GM21825 (cell line): ENCODE measurements around the gene SYTL1.

ENCODE experiments used
- ATAC-seq: cut with Tn5 transposase; IDR thresholded peaks from one replicate; pipeline ENCODE4 v1.9.1; 2021; ENCODE audit warnings: mild to moderate bottlenecking, moderate library complexity; ENCODE audit not compliant: unreplicated experiment

The SYTL1 gene

GRCh38 chr1:27346357-27346756 lies 4.5 kb downstream of the SYTL1 start:
- ATAC-seq, result no peak

DNA sequence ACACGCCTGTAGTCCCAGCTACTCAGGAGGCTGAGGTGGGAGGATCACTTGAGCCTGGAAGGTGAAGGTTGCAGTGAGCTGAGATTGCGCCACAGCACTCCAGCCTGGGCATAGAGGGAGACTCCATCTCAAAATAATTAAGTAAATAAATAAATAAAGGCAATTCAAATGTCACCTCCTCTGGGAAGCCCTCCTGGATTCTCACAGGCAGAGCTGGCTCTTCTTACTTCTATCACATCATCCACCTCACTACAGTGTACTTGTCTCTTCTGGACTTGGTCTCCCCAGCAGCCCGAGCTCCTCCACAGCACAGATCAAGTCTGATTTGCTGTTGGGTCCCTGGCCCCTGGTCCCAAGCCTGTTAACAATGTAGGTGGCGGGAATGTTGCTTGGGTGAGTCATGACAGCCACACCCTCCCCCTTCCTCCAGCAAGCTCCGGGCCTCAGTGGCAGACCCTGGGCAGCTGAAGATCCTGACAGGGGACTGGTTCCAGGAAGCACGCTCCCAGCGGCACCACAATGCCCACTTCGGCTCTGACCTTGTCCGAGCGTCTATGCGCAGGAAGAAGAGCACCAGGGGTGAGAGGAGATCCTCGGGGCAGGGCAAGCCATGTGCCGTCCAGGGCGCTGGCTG lies 5.3 kb downstream of the SYTL1 start:
- ATAC-seq, result no peak

DNA sequence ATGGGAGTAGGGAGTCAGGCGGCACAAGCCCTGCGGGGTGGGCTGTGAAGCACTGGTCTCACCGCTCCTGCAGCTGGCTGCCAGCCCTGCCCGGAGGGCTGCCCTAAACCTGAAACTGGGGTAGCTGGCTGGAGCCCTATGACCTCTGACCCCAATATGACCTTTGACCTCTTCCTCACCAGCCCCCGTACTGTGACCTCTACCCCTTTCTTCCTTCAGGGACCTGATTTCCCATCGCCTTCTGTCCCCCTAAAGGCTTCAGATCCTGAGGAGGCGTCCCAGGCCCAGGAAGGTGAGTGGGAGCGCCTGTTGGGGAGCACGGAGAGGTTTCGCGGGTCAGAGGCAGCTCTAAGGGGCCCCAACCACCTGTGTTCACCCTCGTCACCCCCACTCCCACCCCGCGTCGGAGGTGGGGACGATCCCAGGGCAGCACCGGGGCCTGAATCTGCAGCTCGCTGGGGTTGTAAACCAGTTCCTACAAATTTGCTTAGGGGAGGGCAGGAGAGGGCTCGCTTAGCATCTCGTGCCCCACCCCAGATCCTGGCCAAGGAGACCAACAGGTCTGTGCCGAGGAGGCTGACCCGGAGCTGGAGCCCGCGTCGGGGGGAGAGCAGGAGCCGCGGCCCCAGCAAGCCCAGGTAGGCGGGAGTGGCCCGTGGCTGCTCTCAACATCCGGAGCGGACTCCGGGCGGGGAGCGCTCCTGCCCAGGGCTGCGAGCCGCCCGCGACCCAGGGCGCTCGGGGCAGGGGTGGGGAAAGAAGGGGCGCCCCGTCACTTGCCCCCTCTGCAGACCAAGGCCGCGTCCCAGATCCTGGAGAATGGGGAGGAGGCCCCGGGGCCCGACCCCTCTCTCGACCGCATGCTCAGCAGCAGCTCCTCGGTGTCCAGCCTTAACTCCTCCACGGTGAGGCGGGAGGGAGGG lies 7.3 kb downstream of the SYTL1 start:
- ATAC-seq, result no peak

- ATAC-seq, result no peak
Measured at GRCh38 chr1:27349784-27350662, 8.2 kb downstream of the SYTL1 start.

DNA sequence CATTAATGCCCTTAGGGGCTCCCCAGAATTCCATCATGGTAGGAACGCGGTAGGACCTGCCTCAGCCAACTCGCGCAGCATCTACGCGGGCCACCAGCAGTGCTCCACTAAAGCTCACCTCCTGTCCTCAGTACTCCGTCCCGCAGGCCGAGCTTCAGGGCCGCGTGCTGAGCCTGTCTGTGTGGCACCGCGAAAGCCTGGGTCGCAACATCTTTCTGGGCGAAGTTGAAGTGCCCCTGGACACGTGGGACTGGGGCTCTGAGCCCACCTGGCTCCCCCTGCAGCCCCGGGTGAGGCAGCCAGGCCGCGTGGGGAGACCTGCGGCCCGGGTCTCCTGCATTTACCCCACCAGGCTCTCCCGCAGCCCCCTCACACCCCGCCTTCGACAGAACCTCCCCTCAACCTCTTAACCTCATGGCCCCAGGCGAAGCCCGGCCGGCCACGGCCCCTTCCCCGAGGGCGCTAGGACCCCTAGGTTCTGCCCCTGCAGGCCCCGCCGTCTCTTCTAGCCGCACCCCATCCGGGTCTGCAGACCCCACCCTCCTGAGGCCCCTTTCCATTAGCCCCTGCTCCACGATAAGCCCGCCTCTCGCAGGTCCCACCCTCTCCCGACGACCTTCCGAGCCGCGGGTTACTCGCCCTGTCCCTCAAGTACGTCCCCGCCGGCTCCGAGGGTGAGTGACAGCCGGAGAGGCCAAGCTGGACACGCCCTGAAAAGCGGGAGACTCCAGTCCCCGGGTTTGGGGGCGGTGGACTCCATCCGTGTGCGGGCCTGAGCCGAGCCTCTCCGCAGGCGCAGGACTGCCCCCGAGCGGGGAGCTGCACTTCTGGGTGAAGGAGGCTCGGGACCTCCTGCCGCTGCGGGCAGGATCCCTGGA lies 9.1 kb downstream of the SYTL1 start:
- ATAC-seq, result no peak

DNA sequence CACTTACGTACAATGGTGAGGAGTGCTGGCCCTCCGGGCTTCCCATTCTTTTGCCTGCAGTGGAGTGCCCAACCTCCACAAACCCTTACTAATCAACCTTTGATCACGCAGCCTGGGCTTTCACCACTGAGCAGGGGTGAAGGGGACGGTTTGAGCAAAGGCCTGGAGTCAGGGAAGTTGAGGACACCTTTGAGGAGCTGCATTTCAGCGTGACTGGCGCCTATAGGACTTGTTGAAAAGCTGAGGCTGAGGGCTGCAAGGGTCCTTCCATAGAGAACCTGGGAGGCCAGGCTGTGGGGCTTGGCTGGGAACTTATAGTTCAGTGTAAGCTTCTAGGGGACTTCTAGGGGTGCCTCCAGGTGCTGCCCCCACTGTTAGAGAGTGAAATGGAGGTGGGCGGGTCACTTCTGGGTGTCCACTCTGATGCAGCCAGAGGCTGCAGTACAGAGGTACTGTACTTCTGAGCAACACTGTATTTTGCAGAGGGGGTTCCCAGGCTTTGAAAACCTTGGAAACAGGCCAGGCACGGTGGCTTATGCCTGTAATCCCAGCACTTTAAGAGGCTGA lies 9.8 kb downstream of the SYTL1 start:
- ATAC-seq, result no peak

- ATAC-seq, result no peak
Measured at GRCh38 chr1:27353166-27353565, 11.3 kb downstream of the SYTL1 start.

GRCh38 chr1:27353629-27354028 lies 11.8 kb downstream of the SYTL1 start:
- no peak for ATAC-seq

DNA sequence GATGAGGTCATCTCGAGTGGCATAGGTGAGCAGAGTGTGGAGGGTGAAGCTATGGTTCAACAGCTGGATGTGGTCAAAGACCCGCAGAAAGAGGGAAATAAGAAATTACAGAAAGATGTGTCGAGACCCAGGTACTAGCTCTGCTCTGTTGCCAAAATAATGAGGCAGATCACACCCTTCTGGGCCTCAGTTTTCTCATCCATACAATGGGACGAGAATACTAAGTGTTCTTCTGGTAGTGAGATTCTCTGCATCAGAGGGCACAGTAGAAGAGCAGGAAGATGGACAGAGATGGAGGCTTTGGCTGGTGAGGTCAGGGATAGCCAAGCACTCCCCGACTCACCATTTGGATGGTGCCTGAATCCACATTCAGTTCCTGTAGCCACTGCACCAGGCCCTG lies 13.9 kb downstream of the SYTL1 start:
- ATAC-seq, result no peak

DNA sequence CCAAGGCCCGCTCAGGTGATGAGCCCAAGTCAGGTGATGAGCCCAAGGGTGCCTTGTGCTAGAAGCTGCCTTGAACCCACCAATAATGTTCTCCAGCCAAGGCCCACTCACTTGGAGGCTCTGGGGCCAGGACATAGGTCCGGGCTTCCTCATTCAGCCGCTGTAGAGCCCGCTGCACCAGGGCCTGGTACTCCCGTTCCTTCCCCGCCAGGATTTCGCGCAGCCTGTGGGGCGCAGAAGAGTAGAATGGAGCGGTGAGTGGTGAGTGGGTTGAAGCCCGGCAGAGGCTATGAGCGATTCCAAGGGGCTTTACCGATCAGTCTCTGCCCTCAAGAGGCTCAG lies 14.4 kb downstream of the SYTL1 start:
- ATAC-seq, result no peak

- ATAC-seq, result no peak
Measured at GRCh38 chr1:27356619-27357280, 14.9 kb downstream of the SYTL1 start.

GRCh38 chr1:27357281-27358037 lies 15.6 kb downstream of the SYTL1 start:
- ATAC-seq, result peak; percentile 39

- no peak for ATAC-seq
Measured at GRCh38 chr1:27358038-27358927, 16.5 kb downstream of the SYTL1 start.

- ATAC-seq, result no peak
Measured at GRCh38 chr1:27358928-27359313, 17.1 kb downstream of the SYTL1 start.

GRCh38 chr1:27359822-27360158 lies 18.0 kb downstream of the SYTL1 start:
- ATAC-seq, result no peak

GRCh38 chr1:27360159-27361043 lies 18.6 kb downstream of the SYTL1 start:
- ATAC-seq, result no peak

DNA sequence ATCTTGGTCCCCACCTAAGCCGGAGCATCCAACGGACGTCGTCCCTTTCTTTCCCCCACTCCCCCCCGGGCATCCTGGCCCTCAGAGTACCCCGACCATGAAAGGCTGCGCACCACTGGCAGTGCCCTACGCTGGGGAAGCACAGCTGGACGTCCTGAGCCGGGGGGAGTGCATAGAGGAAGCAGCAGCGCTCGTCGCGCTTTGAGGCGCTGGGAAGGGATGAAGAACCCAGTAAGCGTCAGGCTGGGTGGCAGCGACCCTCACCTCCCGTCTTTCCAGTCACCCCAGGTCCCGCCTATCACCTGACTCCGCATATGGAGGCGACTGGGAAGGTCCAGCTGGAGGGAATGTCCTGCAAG lies 19.2 kb downstream of the SYTL1 start:
- no peak for ATAC-seq
